ENCODE measurements around the gene ST8SIA5.

DNA sequence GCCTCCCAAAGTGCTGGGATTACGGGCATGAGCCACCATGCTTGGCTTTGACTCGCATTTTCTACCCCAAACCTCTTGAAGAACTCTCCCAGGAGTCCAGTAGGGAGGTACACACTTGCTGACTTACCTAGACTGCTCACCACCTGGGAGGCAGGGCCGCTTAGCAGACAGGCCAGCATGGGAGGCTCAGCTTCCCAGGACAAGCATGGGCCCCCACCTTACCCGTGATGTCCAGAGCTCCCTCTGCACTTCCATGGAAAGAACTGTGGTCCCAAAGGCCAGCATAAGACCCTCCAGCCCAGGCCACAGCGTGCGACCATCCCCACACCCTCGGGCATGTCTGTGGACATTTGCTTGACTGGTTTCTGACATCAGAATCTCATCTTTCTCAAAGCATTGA, 36.8 kb downstream of the ST8SIA5 start:
- TF ChIP-seq POLR2AphosphoS5 (IDR thresholded peaks at IDR 0.05; ENCODE audit: insufficient read depth, low read depth, low read length) (no peak), MYC (IDR thresholded peaks at IDR 0.05; ENCODE audit: low read depth, low read length) (no peak), CTCF (IDR thresholded peaks at IDR 0.05; ENCODE audit: extremely low read depth in 1 of 2, insufficient read depth in 1 of 2, low read depth in 1 of 2, low read length in 2 of 2) (no peak), EZH2 (IDR thresholded peaks at IDR 0.05; ENCODE audit: borderline replicate concordance, low read depth, low read length, severe bottlenecking) (no peak), GATA2 (IDR thresholded peaks at IDR 0.05; ENCODE audit: insufficient read depth, insufficient read length, low read depth, low read length) (no peak), JUN (IDR thresholded peaks at IDR 0.05; ENCODE audit: borderline replicate concordance, insufficient read depth, insufficient read length, low read depth) (no peak), FOS (IDR thresholded peaks at IDR 0.05; ENCODE audit: borderline replicate concordance, insufficient read depth, low read length) (no peak), POLR2A (IDR thresholded peaks at IDR 0.05; ENCODE audit: low read depth, low read length) (no peak)

Measured in endothelial cell of umbilical vein (primary cell).